SU-DHL-6 (cell line): ENCODE data around the gene DEPDC5.

Source experiments
- H2AFZ ChIP-seq: fragments of 200-600 bp; sonication (generic); 2 replicates; pipeline ENCODE4 v1.6.1; 2014; ENCODE audit warnings: low read depth, mild to moderate bottlenecking, moderate library complexity, mixed read lengths, antibody characterized with exemption, low read length; ENCODE audit not compliant: severe bottlenecking
- H3F3A ChIP-seq: fragments of 200-600 bp; shearing (Covaris generic); 2 replicates; pipeline ENCODE4 v1.6.0; 2016; ENCODE audit warnings: antibody characterized with exemption, mild to moderate bottlenecking; ENCODE audit not compliant: insufficient read depth
- H3K27ac ChIP-seq: fragments of 200-600 bp; sonication (generic); 2 replicates; pipeline ENCODE4 v1.5.1; 2016; ENCODE audit warnings: low read depth, mild to moderate bottlenecking, low read length, moderate library complexity, mixed read lengths
- H3K27me3 ChIP-seq: fragments of 200-600 bp; sonication (generic), shearing (Covaris generic); 2 replicates; pipeline ENCODE4 v1.6.0; 2014; ENCODE audit warnings: mild to moderate bottlenecking, low read length
- H3K36me3 ChIP-seq: fragments of 200-600 bp; sonication (generic); 2 replicates; pipeline ENCODE4 v1.6.1; 2014; ENCODE audit warnings: mild to moderate bottlenecking, low read length, mixed read lengths
- H3K4me2 ChIP-seq: fragments of 300-600, 200-600 bp; shearing (Covaris generic), sonication (generic); 2 replicates; pipeline ENCODE4 v1.6.0; 2014; ENCODE audit warnings: low read length, low read depth, mild to moderate bottlenecking; ENCODE audit not compliant: poor library complexity, severe bottlenecking
- H3K4me3 ChIP-seq: fragments of 200-600 bp; sonication (generic); 2 replicates; pipeline ENCODE4 v1.5.1; 2014; ENCODE audit warnings: antibody characterized with exemption, low read length, mild to moderate bottlenecking, mixed read lengths; ENCODE audit not compliant: insufficient read depth, poor library complexity, severe bottlenecking
- H3K79me2 ChIP-seq: fragments of 200-600 bp; sonication (generic); 2 replicates; pipeline ENCODE4 v1.6.1; 2014; ENCODE audit warnings: mild to moderate bottlenecking, low read length, moderate library complexity; ENCODE audit not compliant: insufficient read depth
- H3K9ac ChIP-seq: fragments of 200-600 bp; sonication (generic); 2 replicates; pipeline ENCODE4 v1.7.0; 2014; ENCODE audit warnings: mild to moderate bottlenecking, low read length
- H3K9me2 ChIP-seq: fragments of 200-600 bp; sonication (generic); replicated peaks from 2 replicates; pipeline ENCODE4 v1.6.1; 2014; ENCODE audit warnings: low read length; ENCODE audit not compliant: insufficient read depth
- H3K9me3 ChIP-seq: fragments of 200-600 bp; sonication (generic); 2 replicates; pipeline ENCODE4 v1.6.1; 2014; ENCODE audit warnings: low read length, mixed read lengths; ENCODE audit not compliant: insufficient read depth
- H4K20me1 ChIP-seq: fragments of 200-600 bp; sonication (generic); 2 replicates; pipeline ENCODE4 v1.6.1; 2014; ENCODE audit warnings: low read depth, mild to moderate bottlenecking, antibody characterized with exemption, low read length, moderate library complexity, mixed read lengths
- CTCF ChIP-seq: fragments of 200-600 bp; sonication (generic); IDR thresholded peaks from one replicate; pipeline ENCODE4 v1.5.1; 2017; ENCODE audit warnings: antibody characterized with exemption, mild to moderate bottlenecking, low read length, moderate library complexity; ENCODE audit not compliant: insufficient read depth, poor library complexity, severe bottlenecking
- EZH2phosphoT487 ChIP-seq: fragments of 200-600 bp; sonication (generic), shearing (Covaris generic); conservative IDR thresholded peaks from 2 replicates; pipeline ENCODE4 v1.6.1; 2018; ENCODE audit warnings: mild to moderate bottlenecking, antibody characterized with exemption, low read length, moderate library complexity, mixed read lengths

Gene DEPDC5

GRCh38 chr22:31719850-31720471 is 33.9 kb upstream of the DEPDC5 start:
- no peak overlapping the region for H3K27ac ChIP-seq
- TF ChIP-seq CTCF (no peak), EZH2phosphoT487 (no peak)
- no peaks in the 10 kb centered on the region for H3K27me3 ChIP-seq
- no peak overlapping the region for H2AFZ ChIP-seq
- no peaks in the 10 kb centered on the region for H3K9me3 ChIP-seq
- no peak overlapping the region for H3K9ac ChIP-seq
- no peak overlapping the region for H3K4me2 ChIP-seq
- H3K36me3 ChIP-seq = peaks cover 36% of the 10 kb centered on the region
- H4K20me1 ChIP-seq = no peaks in the 10 kb centered on the region
- no peaks in the 10 kb centered on the region for H3F3A ChIP-seq
- no peak overlapping the region for H3K4me3 ChIP-seq
- H3K9me2 ChIP-seq = no peaks in the 10 kb centered on the region
- H3K79me2 ChIP-seq = 0 out of 2 replicates have a peak, but pooled peaks cover 12% of the 10 kb centered on the region

- TF ChIP-seq EZH2phosphoT487 (no peak), CTCF (no peak)
- H4K20me1 ChIP-seq = no peaks in the 10 kb centered on the region; the same call in 1 of the 2 replicates
Observed at GRCh38 chr22:31723723-31724122, 30.1 kb upstream of the DEPDC5 start.

GRCh38 chr22:31726692-31727091 is 27.1 kb upstream of the DEPDC5 start:
- no peak overlapping the region for H3K4me2 ChIP-seq
- H3K9me2 ChIP-seq = no peaks in the 10 kb centered on the region
- no peak overlapping the region for H3K27ac ChIP-seq
- H3K36me3 ChIP-seq = peaks cover 7% of the 10 kb centered on the region; the same call in 1 of the 2 replicates
- no peaks in the 10 kb centered on the region for H3K9me3 ChIP-seq
- H3F3A ChIP-seq = no peaks in the 10 kb centered on the region
- H3K4me3 ChIP-seq = no peak overlapping the region
- H3K27me3 ChIP-seq = no peaks in the 10 kb centered on the region
- peaks cover 45% of the 10 kb centered on the region for H3K79me2 ChIP-seq
- H2AFZ ChIP-seq = no peak overlapping the region
- no peaks in the 10 kb centered on the region; the same call in 1 of the 2 replicates for H4K20me1 ChIP-seq
- no peak overlapping the region for H3K9ac ChIP-seq
- TF ChIP-seq CTCF = no peak
- no peak for TF ChIP-seq EZH2phosphoT487

More at GRCh38 chr22:31723723-31724122, 30.1 kb upstream of the DEPDC5 start:
- no peak overlapping the region for H3K27ac ChIP-seq
- no peaks in the 10 kb centered on the region for H3K9me2 ChIP-seq
- H3K27me3 ChIP-seq = no peaks in the 10 kb centered on the region
- no peak overlapping the region for H2AFZ ChIP-seq
- no peak overlapping the region for H3K9ac ChIP-seq
- H3K36me3 ChIP-seq = peaks cover 17% of the 10 kb centered on the region; the same call in 1 of the 2 replicates
- no peaks in the 10 kb centered on the region for H3K9me3 ChIP-seq
- no peaks in the 10 kb centered on the region for H3F3A ChIP-seq
- peaks cover 24% of the 10 kb centered on the region for H3K79me2 ChIP-seq
- no peak overlapping the region for H3K4me2 ChIP-seq
- H3K4me3 ChIP-seq = no peak overlapping the region
